PC-9 (cell line): ENCODE measurements around the gene DNAH12.

Experiments
- CTCF ChIP-seq: fragments of 200-600 bp; sonication (generic); conservative IDR thresholded peaks from 2 replicates; pipeline ENCODE4 v1.6.1; 2017; ENCODE audit warnings: mixed run types, antibody characterized with exemption, mild to moderate bottlenecking, moderate library complexity
- EZH2 ChIP-seq: fragments of 200-600 bp; sonication (generic); IDR thresholded peaks from 2 replicates; pipeline ENCODE4 v1.8.0; 2017; ENCODE audit warnings: antibody characterized with exemption, low read depth

DNA sequence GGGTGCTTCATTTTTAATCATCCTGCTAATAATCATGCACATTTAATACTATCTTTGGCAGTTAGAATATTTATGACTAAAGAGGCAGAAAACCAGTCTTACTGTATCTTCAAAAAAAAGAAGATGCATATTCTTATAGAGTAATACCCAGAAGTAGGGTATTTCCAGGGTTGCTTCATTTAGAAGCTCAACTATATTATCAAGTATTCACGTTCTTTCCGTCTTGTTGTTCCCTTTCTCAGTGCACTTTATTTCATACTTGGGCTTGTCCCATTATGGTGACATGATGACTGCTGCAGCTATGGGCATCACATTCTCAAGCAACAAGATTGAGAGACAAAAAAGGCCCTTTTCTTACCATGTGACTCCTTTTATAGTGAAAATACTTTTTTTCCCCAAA lies 154.9 kb downstream of the DNAH12 start:
- no peak for TF ChIP-seq CTCF
- TF ChIP-seq EZH2, result no peak
